HL-60/S4 (cell line): ENCODE results near the gene ESRRA.
"Not testable (repeated sequence)": the region's sequence is repeated elsewhere in the genome, so short reads cannot be mapped to it uniquely, and the experiment has no call there.

Experiments
- in situ Hi-C: fragments of 300-500 bp; cut with MboI; formaldehyde crosslinking; loops from 2 replicates; pipeline ENCODE4 v1.14.3; 2022; ENCODE audit warnings: low sequenced_read_pairs

Gene ESRRA

GRCh38 chr11:64307795-64308194 is 2.5 kb downstream of the ESRRA start:
- in situ Hi-C loops, result not testable (repeated sequence)

- in situ Hi-C loops, result no loop called here
Measured at GRCh38 chr11:64312947-64313346, 7.6 kb downstream of the ESRRA start.

GRCh38 chr11:64313491-64314145 is 8.3 kb downstream of the ESRRA start:
- in situ Hi-C loops, result no loop called here

- in situ Hi-C loops, result no loop called here
Measured at GRCh38 chr11:64314146-64314804, 9.0 kb downstream of the ESRRA start.

GRCh38 chr11:64314805-64315561 is 9.7 kb downstream of the ESRRA start:
- in situ Hi-C loops, result no loop called here

- in situ Hi-C loops, result not testable (repeated sequence)
Measured at GRCh38 chr11:64315667-64316526, 10.6 kb downstream of the ESRRA start.

- in situ Hi-C loops, result no loop called here
Measured at GRCh38 chr11:64316672-64317324, 11.5 kb downstream of the ESRRA start.

- in situ Hi-C loops, result no loop called here
Measured at GRCh38 chr11:64317325-64317960, 12.1 kb downstream of the ESRRA start, which contains the start of gene TRMT112. TSS of gene TRMT112 (minus strand) at chr11:64317559. CDS start at chr11:64317526, 33 bp downstream.

GRCh38 chr11:64317961-64318765 is 12.8 kb downstream of the ESRRA start, which contains the start of gene PRDX5:
TSS of gene PRDX5 (plus strand) at chr11:64318121. CDS start at chr11:64318216, 95 bp downstream.
- in situ Hi-C loops, result no loop called here

- in situ Hi-C loops, result no loop called here
Measured at GRCh38 chr11:64318766-64319761, 13.7 kb downstream of the ESRRA start.

- in situ Hi-C loops, result no loop called here
Measured at GRCh38 chr11:64320556-64320955, 15.2 kb downstream of the ESRRA start.

GRCh38 chr11:64321026-64321425 is 15.7 kb downstream of the ESRRA start:
- in situ Hi-C loops, result no loop called here

GRCh38 chr11:64321533-64321932 is 16.2 kb downstream of the ESRRA start:
- in situ Hi-C loops, result no loop called here

- in situ Hi-C loops, result no loop called here
Measured at GRCh38 chr11:64322925-64323260, 17.6 kb downstream of the ESRRA start.

- in situ Hi-C loops, result no loop called here
Measured at GRCh38 chr11:64323373-64323772, 18.0 kb downstream of the ESRRA start.

- in situ Hi-C loops, result not testable (repeated sequence)
Measured at GRCh38 chr11:64323984-64324383, 18.7 kb downstream of the ESRRA start.

- in situ Hi-C loops, result no loop called here
Measured at GRCh38 chr11:64324692-64325469, 19.6 kb downstream of the ESRRA start.
